ENCODE measurements around the gene MT1G.
A peak's percentile ranks its signal among the peaks of the same experiment; 100 is the strongest.
"Not testable (repeated sequence)": the region's sequence is repeated elsewhere in the genome, so short reads cannot be mapped to it uniquely, and the experiment has no call there.

The MT1G gene

DNA sequence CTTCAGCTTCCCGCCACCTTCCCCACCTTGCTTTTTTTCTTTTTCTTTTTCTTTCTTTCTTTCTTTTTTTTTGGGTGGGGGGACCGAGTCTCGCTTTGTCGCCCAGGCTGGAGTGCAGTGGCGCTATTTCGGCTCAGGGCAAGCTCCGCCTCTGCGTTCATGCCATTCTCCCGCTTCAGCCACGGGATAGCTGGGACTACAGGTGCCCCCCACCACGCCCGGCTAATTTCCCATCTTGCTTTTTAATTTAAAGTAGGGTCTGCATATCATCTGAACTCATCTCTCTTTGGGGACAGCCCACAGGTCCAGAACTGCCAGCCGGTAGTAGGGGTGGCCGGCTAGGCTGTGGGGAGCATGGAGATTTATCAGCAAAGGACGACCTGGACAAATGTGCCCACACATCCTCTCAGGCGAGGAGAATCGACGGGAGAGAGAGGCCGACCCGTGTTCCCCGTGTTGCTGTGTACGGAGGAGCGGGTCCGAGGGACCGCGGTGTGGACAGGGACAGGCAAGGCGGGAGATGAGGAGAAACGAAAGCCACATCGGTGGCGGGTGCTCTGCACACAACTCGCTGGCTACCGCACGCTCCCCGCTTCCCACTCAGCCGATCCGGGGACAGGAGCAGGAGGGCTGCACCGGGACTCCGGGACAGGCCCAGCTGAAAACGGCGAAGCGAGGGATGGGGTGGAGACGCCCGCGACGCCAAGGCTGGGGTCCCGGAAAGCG is 33.0 kb downstream of the MT1G start:
- DNase-seq = no peak

DNA sequence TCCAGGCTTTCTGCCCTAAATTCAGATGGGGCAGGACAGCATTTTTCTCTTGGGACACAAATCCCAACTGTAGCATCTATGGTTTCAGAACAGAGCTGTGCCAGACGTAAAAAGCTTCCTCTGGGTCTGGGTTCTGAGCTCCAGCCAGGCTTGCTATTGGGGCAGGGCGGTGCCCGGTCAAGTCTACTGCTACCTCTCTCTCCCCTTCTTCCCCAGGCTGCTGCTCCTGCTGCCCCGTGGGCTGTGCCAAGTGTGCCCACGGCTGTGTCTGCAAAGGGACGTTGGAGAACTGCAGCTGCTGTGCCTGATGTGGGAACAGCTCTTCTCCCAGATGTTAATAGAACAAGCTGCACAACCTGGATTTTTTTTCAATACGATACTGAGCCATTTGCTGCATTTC is 34.3 kb downstream of the MT1G start:
- DNase-seq = no peak

DNA sequence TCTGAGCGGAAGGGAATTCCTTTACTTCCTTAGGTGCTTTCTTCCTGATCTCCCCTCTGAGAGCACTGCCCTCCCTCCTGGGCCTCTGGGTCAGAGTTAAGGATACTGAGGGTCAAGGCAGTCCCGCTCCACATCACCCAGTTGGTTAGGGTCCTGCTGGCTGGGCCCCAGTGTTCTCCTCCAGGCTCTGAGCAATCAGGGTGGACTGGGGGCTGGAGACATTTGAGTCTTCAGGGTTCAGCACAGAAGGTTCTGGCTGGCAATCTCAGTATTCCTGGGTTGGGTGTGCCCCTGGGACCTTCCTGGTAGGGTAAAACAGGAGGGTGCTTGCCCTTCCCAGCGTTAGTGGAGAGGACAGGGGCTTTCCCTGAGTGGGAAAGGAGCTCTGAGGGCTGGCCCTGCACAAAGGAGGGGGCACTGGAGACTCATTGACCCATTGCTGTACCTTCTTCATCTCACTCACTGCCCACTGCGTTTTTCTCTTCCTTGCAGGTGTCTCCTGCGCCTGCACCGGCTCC is 35.0 kb downstream of the MT1G start:
- no peak for DNase-seq

DNA sequence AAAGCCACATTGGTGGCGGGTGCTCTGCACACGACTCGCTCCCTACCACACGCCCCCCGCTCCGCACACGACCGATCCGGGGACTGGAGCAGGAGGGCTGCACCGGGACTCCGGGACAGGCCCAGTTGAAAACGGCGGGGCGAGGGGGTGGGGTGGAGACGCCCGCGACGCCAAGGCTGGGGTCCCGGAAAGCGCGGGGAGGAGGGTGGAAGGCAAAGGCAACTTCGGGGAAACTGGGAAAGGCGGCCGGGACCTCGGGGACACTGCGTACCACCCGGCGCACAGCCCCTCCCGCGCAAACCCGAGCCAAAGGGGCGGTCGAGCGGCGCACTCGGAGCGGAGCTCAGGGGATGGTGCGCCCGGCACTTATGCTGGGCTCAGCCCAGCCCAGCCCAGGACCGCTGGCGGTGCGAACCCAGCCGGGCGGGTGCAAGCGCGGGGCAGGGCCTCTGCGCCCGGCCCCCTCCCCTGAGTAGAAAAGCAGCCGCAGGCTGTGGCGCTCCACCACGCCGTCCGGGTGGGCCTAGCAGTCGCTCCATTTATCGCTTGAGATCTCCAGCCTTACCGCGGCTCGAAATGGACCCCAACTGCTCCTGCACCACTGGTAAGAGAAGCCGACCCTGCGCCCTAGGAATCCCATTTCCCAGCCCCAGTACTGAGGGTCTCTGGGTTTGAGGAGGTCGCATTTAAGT is 35.6 kb downstream of the MT1G start, which contains the start of gene MT1M:
MT1M (plus strand) TSS at position 504 of the 692 bp plus-strand sequence; CDS start at position 577, 73 bp downstream.
- DNase-seq = no peak

DNA sequence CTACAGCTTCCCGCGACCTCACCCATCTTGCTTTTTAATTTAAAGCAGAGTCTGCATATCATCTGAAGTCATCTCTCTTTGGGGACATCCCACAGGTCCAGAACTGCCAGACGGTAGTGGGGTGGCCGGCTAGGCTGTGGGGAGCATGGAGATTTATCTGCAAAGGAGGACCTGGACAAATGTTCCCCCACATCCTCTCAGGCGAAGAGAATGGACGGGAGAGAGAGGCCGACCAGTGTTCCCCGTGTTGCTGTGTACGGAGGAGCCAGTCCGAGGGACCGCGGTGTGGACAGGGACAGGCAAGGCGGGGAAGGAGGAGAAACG is 36.1 kb downstream of the MT1G start:
- DNase-seq = no peak

DNA sequence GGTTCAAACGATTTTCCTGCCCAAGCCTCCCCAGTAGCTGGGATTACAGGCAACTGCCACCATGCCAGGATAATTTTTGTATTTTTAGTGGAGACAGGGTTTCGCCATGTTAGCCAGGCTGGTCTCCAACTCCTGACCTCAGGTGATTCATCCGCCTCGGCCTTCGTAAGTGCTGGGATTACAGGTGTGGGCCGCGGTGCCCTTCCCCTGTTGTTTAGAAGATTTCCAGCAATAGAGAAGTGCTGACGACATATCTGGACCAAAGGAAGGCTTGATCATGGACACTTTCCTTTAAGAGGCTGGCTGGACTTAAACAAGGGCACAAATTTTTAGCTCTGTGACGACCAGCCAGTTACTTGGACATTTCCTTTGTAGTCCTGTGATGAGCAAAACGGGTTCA is 36.7 kb downstream of the MT1G start:
- DNase-seq = no peak

DNA sequence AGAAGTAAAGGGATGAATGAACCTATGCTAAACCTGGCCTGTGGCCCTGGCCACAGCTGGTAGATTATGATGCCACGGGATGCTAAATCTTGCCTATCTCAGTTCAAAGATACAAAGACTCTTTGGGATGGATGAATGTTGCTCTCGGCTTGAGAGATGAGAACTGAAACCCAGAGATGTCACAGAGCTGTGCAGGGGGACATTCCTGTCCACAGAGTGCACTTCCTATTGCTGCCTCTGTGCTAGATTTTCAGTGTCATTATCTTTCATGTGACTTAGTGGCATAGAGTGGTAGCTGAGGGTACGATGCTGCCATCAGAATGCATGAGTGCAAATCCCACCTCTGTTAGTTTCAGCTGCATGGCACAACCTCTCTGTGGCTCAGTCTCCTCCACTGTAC is 37.7 kb downstream of the MT1G start:
- no peak for DNase-seq

DNA sequence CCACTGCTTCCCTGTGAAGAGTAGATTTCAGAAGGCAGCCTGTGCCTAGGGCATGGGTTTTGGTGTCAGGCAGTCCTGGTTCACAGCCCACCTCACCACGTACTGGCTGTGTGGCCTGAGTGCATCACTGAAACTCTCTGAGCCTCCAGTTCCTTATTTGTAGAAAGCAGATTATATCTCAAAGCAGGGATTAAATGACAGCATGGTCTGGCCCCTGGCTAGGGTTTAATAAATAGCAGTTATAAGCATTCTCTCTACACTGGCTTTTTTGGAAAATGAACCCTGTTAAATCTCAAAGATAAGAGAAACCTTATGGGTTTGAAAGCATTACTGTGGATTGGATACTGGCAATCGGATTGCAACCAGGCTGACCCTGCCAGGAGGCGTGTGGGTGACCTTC is 38.3 kb downstream of the MT1G start:
- no peak for DNase-seq

DNA sequence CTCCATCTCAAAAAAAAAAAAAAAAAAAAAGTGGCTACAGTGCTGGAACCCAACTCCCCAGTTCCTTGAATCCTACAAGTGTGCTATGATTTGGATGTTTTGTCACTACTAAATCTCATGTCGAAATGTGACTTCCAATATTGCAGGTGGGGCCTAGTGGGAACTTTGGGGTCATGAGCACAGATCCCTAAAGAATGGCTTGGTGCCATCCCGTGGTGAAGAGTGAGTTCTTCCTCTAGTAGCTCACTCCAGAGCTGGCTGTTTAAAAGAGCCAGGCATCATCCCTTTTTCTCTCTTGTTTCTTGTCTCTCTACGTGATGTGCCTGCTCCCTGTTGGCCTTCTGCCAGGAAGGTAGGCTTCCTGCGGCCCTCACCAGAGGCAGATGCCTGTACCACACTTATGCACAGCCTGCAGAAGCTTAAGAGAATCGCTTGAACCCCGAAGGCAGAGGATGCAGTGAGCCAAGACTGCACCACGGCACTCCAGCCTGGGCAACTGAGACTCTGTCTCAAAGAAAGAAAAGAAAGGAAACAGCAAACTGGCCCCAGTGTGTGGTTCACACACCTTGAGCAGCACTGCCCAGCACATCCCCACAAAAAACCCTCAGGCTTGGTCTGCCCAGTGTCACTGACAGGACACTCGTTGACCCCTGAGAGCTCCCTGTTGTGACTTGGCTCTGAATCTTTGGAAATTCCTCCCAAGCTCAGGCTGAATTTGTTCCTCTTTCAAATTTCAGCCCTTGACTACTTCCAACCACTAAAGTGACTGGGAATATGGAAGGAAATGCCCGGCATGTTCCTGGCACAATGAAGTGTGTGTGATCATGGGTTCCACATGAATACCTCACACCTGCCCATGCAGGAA is 39.1 kb downstream of the MT1G start:
- DNase-seq = no peak

DNA sequence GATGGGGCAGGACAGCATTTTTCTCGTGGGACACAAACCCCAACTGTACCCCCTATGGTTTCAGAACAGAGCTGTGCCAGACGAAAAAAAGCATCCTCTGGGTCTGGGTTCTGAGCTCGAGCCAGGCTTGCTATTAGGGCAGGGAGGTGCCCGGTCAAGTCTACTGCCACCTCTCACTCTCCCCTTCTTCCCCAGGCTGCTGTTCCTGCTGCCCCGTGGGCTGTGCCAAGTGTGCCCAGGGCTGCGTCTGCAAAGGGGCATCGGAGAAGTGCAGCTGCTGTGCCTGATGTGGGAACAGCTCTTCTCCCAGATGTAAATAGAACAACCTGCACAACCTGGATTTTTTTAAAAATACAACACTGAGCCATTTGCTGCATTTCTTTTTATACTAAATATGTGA is 41.2 kb downstream of the MT1G start:
- no peak for DNase-seq

DNA sequence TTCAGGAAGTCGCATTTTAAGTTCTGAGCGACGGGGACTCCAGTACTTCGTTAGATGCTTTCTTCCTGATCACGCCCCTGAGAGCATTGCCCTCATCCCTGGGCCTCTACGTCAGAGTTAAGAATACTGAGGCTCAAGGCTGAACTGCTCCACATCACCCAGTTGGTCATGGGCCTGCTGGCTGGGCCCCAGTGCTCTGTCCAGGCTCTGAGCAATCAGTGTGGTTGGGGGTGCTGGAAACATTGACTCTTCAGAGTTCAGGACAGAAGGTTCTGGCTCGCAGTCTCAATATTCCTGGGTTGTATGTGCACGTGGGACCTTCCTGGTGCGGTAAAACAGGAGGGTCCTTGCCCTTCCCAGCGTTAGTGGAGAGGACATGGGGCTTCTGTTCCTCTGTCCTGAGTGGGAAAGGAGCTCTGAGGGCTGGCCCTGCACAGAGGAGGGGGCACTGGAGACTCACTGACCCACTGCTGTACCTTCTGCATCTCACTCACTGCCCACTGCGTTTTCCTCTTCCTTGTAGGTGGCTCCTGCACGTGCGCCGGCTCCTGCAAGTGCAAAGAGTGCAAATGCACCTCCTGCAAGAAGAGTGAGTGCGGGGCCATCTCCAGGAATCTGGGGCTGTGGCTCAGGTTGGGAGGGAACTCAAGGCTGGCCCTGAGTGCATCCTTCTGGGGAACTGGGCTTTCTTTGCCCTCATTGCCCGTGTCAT is 41.8 kb downstream of the MT1G start:
- no peak for DNase-seq

DNA sequence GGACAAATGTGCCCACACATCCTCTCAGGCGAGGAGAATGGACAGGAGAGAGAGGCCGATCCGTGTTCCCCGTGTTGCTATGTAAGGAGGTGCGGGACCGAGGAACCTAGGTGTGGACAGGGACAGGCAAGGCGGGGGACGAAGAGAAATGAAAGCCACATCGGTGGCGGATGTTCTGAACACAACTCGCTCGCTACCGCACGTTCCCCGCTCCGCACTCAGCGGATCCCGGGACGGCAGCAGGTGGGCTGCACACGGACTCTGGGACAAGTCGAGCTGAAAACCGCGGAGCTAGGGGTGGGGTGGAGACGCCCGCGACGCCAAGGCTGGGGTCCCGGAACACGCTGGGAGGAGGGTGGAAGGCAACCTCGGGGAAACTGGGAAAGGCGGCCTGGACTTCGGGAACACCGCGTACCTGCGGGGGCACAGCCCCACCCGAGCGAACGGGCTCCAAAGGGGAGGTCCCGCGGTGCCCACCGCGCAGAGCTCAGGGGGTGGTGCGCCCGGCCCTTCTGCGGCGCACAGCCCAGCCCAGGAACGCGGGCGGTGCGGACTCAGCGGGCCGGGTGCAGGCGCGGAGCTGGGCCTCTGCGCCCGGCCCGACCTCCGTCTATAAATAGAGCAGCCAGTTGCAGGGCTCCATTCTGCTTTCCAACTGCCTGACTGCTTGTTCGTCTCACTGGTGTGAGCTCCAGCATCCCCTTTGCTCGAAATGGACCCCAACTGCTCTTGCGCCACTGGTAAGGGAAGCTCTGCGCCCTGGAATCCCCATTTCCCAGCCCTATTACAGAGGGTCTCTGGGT is 42.5 kb downstream of the MT1G start, which contains the start of gene MT1E:
MT1E (plus strand) TSS at position 642 of the 803 bp plus-strand sequence; CDS start at position 713, 71 bp downstream.
- DNase-seq = peak; percentile 33

DNA sequence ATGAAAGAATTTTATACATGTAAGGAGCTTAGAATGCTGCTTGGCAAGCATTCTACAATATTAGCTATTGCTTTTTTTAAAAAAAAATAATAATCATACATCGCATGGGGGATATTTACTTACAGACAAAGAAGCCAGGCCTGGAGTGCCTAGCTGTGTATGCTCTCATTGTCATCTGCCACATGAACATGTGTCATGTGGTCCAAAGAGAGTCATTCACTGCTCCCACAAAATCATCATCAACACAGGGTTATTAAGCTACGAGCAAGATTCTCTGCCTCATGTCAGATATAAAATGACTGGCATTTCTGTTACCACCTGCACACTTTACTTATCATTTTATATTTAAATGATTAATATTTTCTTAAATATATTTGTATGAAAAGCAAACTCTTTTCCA is 44.2 kb downstream of the MT1G start:
- no peak for DNase-seq

DNA sequence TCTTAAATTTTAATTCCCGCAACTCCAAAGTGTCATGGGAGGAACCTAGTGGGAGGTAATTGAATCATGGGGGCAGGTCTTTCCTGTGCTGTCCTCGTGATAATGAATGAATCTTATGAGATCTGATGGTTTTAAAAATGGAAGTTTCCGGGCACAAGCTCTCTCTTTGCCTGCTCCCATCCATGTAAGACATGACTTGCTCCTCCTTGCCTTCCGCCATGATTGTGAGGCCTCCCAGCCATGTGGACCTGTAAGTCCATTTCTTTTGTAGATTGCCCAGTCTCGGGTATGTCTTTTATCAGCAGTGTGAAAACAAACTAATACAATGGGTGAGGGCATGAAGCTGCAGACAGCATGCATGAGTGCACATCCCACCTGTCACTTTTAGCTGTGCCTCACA is 44.7 kb downstream of the MT1G start:
- DNase-seq = not testable (repeated sequence)

DNA sequence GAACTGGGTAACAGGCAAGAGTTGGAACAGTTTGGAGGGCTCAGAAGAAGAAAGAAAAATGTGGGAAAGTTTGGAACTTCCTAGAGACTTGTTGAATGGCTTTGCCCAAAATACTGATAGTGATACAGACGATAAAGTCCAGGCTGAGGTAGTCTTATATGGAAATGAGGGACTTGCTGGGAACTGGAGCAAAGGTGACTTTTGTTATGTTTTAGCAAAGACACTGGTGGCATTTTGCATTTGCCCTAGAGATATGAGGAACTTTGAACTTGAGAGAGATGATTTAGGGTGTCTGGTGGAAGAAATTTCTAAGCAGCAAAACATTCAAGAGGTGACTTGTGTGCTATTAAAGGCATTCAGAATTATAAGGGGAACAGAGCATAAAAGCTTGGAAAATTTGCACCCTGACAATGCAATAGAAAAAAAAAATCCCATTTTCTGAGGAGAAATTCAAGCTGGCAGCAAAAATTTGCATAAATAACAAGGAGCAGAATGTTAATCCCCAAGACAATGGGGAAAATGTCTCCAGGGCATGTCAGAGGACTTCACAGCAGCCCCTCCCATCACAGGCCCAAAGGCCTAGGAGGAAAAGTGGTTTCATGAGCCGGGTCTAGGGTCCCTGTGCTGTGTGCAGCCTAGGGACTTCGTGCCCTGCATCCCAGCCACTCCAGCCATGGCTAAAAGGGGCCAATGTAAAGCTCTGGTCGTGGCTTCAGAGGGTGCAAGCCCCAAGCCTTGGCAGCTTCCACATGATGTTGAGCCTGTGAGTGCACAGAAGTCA is 46.0 kb downstream of the MT1G start:
- not testable (repeated sequence) for DNase-seq

DNA sequence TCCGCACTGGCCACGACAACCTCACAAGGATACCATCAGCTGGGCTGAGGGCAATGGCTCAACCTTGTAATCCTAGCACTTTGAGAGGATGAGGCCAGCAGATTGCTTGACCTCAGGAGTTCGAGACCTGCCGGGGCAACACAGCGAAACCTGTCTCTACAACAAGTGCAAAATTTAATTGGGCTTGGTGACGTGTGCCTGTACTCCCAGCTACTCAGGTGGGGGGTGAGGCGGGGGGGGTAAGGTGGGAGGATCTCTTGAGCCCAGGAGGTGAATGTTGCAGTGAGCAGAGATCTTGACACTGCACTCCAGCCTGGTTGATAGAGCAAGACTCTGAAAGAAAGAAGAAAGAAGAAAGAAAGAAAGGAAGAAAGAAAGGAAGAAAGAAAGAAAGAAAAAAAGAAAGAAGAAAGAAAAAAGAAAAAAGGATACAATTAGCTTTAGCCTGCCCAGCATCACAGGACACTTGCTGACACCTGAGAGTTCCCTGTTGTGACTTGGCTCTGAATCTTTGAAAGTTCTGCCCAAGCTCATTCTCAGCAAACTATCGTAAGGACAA is 47.4 kb downstream of the MT1G start:
- no peak for DNase-seq

DNA sequence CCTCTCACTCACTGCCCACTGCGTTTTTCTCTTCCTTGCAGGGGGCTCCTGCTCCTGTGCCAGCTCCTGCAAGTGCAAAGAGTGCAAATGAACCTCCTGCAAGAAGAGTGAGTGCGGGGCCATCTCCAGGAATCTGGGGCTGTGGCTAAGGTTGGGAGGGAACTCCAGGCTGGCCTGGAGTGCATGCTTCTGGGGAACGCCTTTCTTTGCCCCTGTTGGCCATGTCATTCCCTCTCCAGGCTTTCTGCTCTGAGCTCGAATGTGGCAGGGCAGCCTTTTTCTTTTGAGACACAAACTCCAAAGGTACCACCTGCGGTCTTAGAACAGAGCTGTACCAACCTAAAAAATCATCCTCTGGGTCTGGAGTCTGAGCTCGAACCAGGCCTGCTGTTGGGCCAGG is 49.7 kb downstream of the MT1G start:
- DNase-seq = no peak

DNA sequence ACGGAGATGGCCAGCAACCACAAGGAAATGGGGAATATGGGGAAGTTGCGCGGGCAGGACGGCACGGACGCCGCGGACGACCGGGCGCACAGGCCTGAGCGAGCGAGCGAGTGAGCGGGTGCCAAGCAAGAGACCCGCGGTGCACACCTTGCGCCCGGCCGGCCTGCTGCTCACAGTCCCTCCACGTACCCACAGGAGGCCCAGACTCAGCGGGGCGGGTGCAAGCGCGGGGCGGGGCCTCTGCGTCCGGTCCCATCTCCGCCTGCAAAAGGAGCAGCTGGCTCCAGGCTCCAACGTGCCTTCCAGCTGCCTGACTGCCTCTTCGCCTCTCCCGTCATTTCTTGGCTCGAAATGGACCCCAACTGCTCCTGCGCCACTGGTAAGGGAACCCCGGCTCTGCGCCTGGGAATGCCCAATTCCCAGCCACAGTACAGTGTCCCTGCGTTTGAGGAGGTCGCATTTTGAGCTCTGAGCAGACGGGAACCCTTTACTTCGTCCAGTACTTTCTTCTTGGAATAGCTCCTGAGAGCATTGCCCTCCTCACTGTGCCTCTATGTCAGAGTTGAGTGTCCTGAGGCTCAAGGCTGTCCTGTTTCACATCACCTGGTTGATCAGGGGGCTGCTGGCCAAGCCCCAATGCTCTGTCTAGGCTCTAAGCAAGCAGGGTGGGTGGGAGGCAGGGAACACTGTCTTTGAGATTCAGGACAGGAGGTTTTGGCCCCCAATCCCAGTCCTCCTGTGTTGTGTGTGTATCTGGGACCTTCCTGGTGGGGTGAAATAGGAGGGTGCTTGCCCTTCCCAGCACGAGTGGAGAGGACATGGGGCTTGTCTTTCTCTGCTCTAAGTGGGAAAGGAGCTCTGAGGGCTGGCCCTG is 50.4 kb downstream of the MT1G start:
- DNase-seq = peak; percentile 46

Measured in CD4-positive, alpha-beta T cell treated with Interleukin-10 for 1 hour (primary cell).